OCI-LY1 (cell line): ENCODE results near the gene TTC17.

ENCODE experiments used
- H2AFZ ChIP-seq: fragments of 200-600 bp; sonication (generic), shearing (Covaris generic); 2 replicates; pipeline ENCODE4 v1.6.0; 2014; ENCODE audit warnings: antibody characterized with exemption, mild to moderate bottlenecking, low read length
- H3F3A ChIP-seq: fragments of 200-600 bp; sonication (generic), shearing (Covaris generic); 2 replicates; pipeline ENCODE4 v1.6.0; 2014; ENCODE audit warnings: mild to moderate bottlenecking, antibody characterized with exemption, low read length, moderate library complexity; ENCODE audit not compliant: insufficient read depth
- H3K27ac ChIP-seq: fragments of 200-600 bp; sonication (generic); 2 replicates; pipeline ENCODE4 v1.5.1; 2014; ENCODE audit warnings: low read length, mixed run types, mild to moderate bottlenecking, low read depth; ENCODE audit not compliant: poor library complexity, severe bottlenecking
- H3K27me3 ChIP-seq: fragments of 200-600 bp; sonication (generic); 2 replicates; pipeline ENCODE4 v1.6.0; 2014; ENCODE audit warnings: antibody characterized with exemption, mild to moderate bottlenecking, low read length, moderate library complexity; ENCODE audit not compliant: insufficient read depth
- H3K36me3 ChIP-seq: fragments of 200-600 bp; sonication (generic); 2 replicates; pipeline ENCODE4 v1.6.1; 2014; ENCODE audit warnings: mild to moderate bottlenecking, antibody characterized with exemption, low read length, moderate library complexity, mixed read lengths; ENCODE audit not compliant: insufficient read depth
- H3K4me1 ChIP-seq: fragments of 200-600 bp; sonication (generic); 2 replicates; pipeline ENCODE4 v1.5.1; 2014; ENCODE audit warnings: mild to moderate bottlenecking, low read length, moderate library complexity; ENCODE audit not compliant: insufficient read depth, severe bottlenecking
- H3K4me2 ChIP-seq: fragments of 200-600 bp; sonication (generic), shearing (Covaris generic); 2 replicates; pipeline ENCODE4 v1.6.1; 2014; ENCODE audit warnings: low read length
- H3K4me3 ChIP-seq: fragments of 200-600 bp; sonication (generic); 2 replicates; pipeline ENCODE4 v1.5.1; 2014; ENCODE audit warnings: low read length, low read depth, mild to moderate bottlenecking, mixed read lengths; ENCODE audit not compliant: poor library complexity, severe bottlenecking
- H3K79me2 ChIP-seq: fragments of 200-600 bp; shearing (Covaris generic); 2 replicates; pipeline ENCODE4 v1.6.1; 2016; ENCODE audit warnings: mixed run types, low read length, mixed read lengths; ENCODE audit not compliant: insufficient read depth
- H3K9ac ChIP-seq: fragments of 200-600 bp; sonication (generic), shearing (Covaris generic); 2 replicates; pipeline ENCODE4 v1.6.1; 2014; ENCODE audit warnings: mild to moderate bottlenecking, low read length, mixed read lengths
- H3K9me2 ChIP-seq: fragments of 200-600 bp; sonication (generic), shearing (Covaris generic); 2 replicates; pipeline ENCODE4 v1.6.1; 2014; ENCODE audit warnings: low read depth, mild to moderate bottlenecking, low read length, mixed read lengths
- H3K9me3 ChIP-seq: fragments of 200-600 bp; shearing (Covaris generic); 2 replicates; pipeline ENCODE4 v1.6.1; 2014; ENCODE audit warnings: low read length, mixed read lengths
- H4K20me1 ChIP-seq: fragments of 200-600 bp; sonication (generic), shearing (Covaris generic); 2 replicates; pipeline ENCODE4 v1.6.0; 2016; ENCODE audit warnings: mild to moderate bottlenecking, low read length; ENCODE audit not compliant: insufficient read depth
- CTCF ChIP-seq: fragments of 200-600 bp; sonication (generic), shearing (Covaris generic); IDR thresholded peaks from 2 replicates; pipeline ENCODE4 v1.5.1; 2017; ENCODE audit warnings: mild to moderate bottlenecking, antibody characterized with exemption, low read length, moderate library complexity, mixed read lengths
- EZH2 ChIP-seq: fragments of 200-600 bp; sonication (generic), shearing (Covaris generic); IDR thresholded peaks from 2 replicates; pipeline ENCODE4 v1.8.0; 2017; ENCODE audit warnings: borderline replicate concordance, mixed run types, mild to moderate bottlenecking, antibody characterized with exemption, low read length, moderate library complexity, mixed read lengths

Gene TTC17

DNA sequence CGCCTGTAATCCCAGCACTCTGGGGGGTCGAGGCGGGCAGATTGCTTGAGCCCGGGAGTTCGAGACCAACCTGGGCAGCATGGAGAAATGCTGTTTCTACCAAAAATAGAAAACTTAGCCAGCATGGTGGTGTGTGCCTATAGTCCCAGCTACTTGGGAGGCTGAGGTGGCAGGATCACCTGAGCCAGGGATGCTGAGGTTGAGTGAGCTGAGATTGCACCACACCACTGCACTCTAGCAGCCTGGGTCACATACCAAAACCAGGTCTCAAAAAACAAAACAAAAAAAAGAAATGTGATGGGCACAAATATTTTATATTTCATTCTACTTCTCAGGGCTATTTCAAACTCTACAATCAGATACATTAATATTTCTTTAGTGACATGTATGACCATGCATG is 25.7 kb downstream of the TTC17 start:
- Histone ChIP-seq H3F3A (no peaks in the 10 kb centered on the region), H3K9me2 (no peaks in the 10 kb centered on the region), H3K4me3 (no peak overlapping the region), H3K36me3 (peaks cover 56% of the 10 kb centered on the region), H3K79me2 (no peaks in the 10 kb centered on the region), H3K4me1 (no peaks in the 10 kb centered on the region), H3K9me3 (no peaks in the 10 kb centered on the region), H3K27me3 (no peaks in the 10 kb centered on the region), H2AFZ (no peak overlapping the region), H3K4me2 (no peak overlapping the region), H4K20me1 (no peaks in the 10 kb centered on the region), H3K27ac (no peak overlapping the region), H3K9ac (no peak overlapping the region)
- no peak for TF ChIP-seq CTCF
- no peak for TF ChIP-seq EZH2

GRCh38 chr11:43392713-43393112 is 34.0 kb downstream of the TTC17 start:
- Histone ChIP-seq H3K27me3 (no peaks in the 10 kb centered on the region), H3K9ac (no peak overlapping the region), H3K9me2 (no peaks in the 10 kb centered on the region), H3K9me3 (no peaks in the 10 kb centered on the region), H3K79me2 (no peaks in the 10 kb centered on the region), H3F3A (no peaks in the 10 kb centered on the region), H4K20me1 (no peaks in the 10 kb centered on the region), H3K27ac (no peak overlapping the region), H3K4me2 (no peak overlapping the region), H3K36me3 (peaks cover 62% of the 10 kb centered on the region), H3K4me3 (no peak overlapping the region), H3K4me1 (no peaks in the 10 kb centered on the region), H2AFZ (no peak overlapping the region)
- TF ChIP-seq EZH2 (no peak), CTCF (no peak)

GRCh38 chr11:43393765-43394355 is 35.1 kb downstream of the TTC17 start:
- no peaks in the 10 kb centered on the region for H3K9me3 ChIP-seq
- H3K4me1 ChIP-seq = no peaks in the 10 kb centered on the region
- no peaks in the 10 kb centered on the region for H3K9me2 ChIP-seq
- no peak overlapping the region for H3K9ac ChIP-seq
- H2AFZ ChIP-seq = no peak overlapping the region
- H3K27me3 ChIP-seq = no peaks in the 10 kb centered on the region
- H3K27ac ChIP-seq = no peak overlapping the region
- H3K4me3 ChIP-seq = no peak overlapping the region
- H4K20me1 ChIP-seq = no peaks in the 10 kb centered on the region
- no peak overlapping the region for H3K4me2 ChIP-seq
- no peaks in the 10 kb centered on the region for H3K79me2 ChIP-seq
- peaks cover 70% of the 10 kb centered on the region for H3K36me3 ChIP-seq
- H3F3A ChIP-seq = no peaks in the 10 kb centered on the region
- TF ChIP-seq CTCF = no peak
